Gastroesophageal sphincter (tissue), 3 donors: ENCODE measurements around the gene KPTN.

ENCODE experiments used
- CTCF ChIP-seq, 4 experiments: fragments of 200-600 bp in 2 of 4; fragments of 450-650 bp in 2 of 4; sonication (generic) in 1 of 4; IDR thresholded peaks; one replicate each; pipeline ENCODE4 v1.5.1; 2017 to 2019; ENCODE audit warnings: antibody characterized with exemption in 4 of 4, mild to moderate bottlenecking in 2 of 4, moderate library complexity in 2 of 4
- POLR2AphosphoS5 ChIP-seq: sonication (generic); formaldehyde crosslinking; IDR thresholded peaks from one replicate; pipeline ENCODE4 v1.6.1; 2017; ENCODE audit warnings: antibody characterized with exemption

GRCh38 chr19:47461876-47462275 is 22.1 kb downstream of the KPTN start:
- TF ChIP-seq CTCF (IDR thresholded peaks at IDR 0.05) = no peak
- TF ChIP-seq POLR2AphosphoS5 = no peak
